H9 (cell line): ENCODE measurements around the gene RAB27A. TPM values are rescaled to one million over a fixed set of nuclear protein-coding genes. Genes with fewer than 3 reads are reported as not detected.

Experiments
- DNase-seq: peaks from one replicate; pipeline ENCODE4 v3.0.0-alpha.2; 2017
- H2AFZ ChIP-seq: one replicate; pipeline ENCODE4 v1.6.1; 2013; ENCODE audit warnings: mild to moderate bottlenecking, low read length, control low read depth, moderate library complexity
- H2AK5ac ChIP-seq: 2 replicates; pipeline ENCODE4 v1.6.1; 2013; ENCODE audit warnings: low read length, control low read depth, mixed read lengths; ENCODE audit not compliant: insufficient read length
- H2BK120ac ChIP-seq: one replicate; pipeline ENCODE4 v1.6.1; 2013; ENCODE audit warnings: low read depth, mild to moderate bottlenecking, low read length, control low read depth, inconsistent platforms; ENCODE audit not compliant: poor library complexity, severe bottlenecking
- H2BK12ac ChIP-seq: 2 replicates; pipeline ENCODE4 v1.6.1; 2013; ENCODE audit warnings: low read length, control low read depth, mixed read lengths, low read depth; ENCODE audit not compliant: insufficient read length
- H2BK15ac ChIP-seq: 2 replicates; pipeline ENCODE4 v1.6.1; 2013; ENCODE audit warnings: low read depth, low read length, control low read depth
- H2BK20ac ChIP-seq: one replicate; pipeline ENCODE4 v1.6.1; 2013; ENCODE audit warnings: low read depth, mild to moderate bottlenecking, low read length, control low read depth, inconsistent platforms; ENCODE audit not compliant: poor library complexity, severe bottlenecking
- H2BK5ac ChIP-seq: 2 replicates; pipeline ENCODE4 v1.6.1; 2013; ENCODE audit warnings: low read length, control low read depth, mixed read lengths; ENCODE audit not compliant: insufficient read length
- H3K14ac ChIP-seq: 2 replicates; pipeline ENCODE4 v1.6.1; 2013; ENCODE audit warnings: low read length, control low read depth; ENCODE audit not compliant: insufficient read depth
- H3K18ac ChIP-seq: 2 replicates; pipeline ENCODE4 v1.6.1; 2013; ENCODE audit warnings: low read depth, mild to moderate bottlenecking, mixed read lengths, low read length, control low read depth; ENCODE audit not compliant: insufficient read length
- H3K23ac ChIP-seq: 2 replicates; pipeline ENCODE4 v1.6.1; 2013; ENCODE audit warnings: low read length, control low read depth, mixed read lengths, low read depth; ENCODE audit not compliant: insufficient read length
- H3K23me2 ChIP-seq: 2 replicates; pipeline ENCODE4 v1.6.1; 2013; ENCODE audit warnings: low read depth, mild to moderate bottlenecking, mixed read lengths, low read length, control low read depth; ENCODE audit not compliant: insufficient read length, poor library complexity, severe bottlenecking
- H3K27ac ChIP-seq: 2 replicates; pipeline ENCODE4 v1.5.1; 2013; ENCODE audit warnings: low read length, control low read depth, mixed read lengths, low read depth; ENCODE audit not compliant: insufficient read length
- H3K27me3 ChIP-seq: 2 replicates; pipeline ENCODE4 v1.6.1; 2013; ENCODE audit warnings: low read length, control low read depth, inconsistent platforms; ENCODE audit not compliant: insufficient read depth
- H3K4ac ChIP-seq: 2 replicates; pipeline ENCODE4 v1.6.1; 2013; ENCODE audit warnings: low read depth, mild to moderate bottlenecking, control low read depth, inconsistent platforms, low read length, moderate library complexity
- H3K4me1 ChIP-seq: 2 replicates; pipeline ENCODE4 v1.6.1; 2013; ENCODE audit warnings: low read length, control low read depth, inconsistent platforms; ENCODE audit not compliant: insufficient read depth
- H3K4me2 ChIP-seq: 2 replicates; pipeline ENCODE4 v1.6.1; 2013; ENCODE audit warnings: low read length, control low read depth, mixed read lengths; ENCODE audit not compliant: insufficient read length, insufficient read depth
- H3K56ac ChIP-seq: 2 replicates; pipeline ENCODE4 v1.6.1; 2013; ENCODE audit warnings: low read depth, mild to moderate bottlenecking, mixed read lengths, low read length, control low read depth; ENCODE audit not compliant: insufficient read length
- H3K79me1 ChIP-seq: 2 replicates; pipeline ENCODE4 v1.6.1; 2013; ENCODE audit warnings: low read depth, mild to moderate bottlenecking, moderate library complexity, low read length, control low read depth, inconsistent platforms; ENCODE audit not compliant: insufficient read depth, poor library complexity, severe bottlenecking
- H3K79me2 ChIP-seq: 2 replicates; pipeline ENCODE4 v1.6.1; 2013; ENCODE audit warnings: low read length, control low read depth, inconsistent platforms; ENCODE audit not compliant: insufficient read depth
- H3K9ac ChIP-seq: 2 replicates; pipeline ENCODE4 v1.6.1; 2013; ENCODE audit warnings: low read length, control low read depth, mixed read lengths; ENCODE audit not compliant: insufficient read length; ENCODE audit errors: extremely low read depth
- H3K9me3 ChIP-seq: one replicate; pipeline ENCODE4 v1.6.1; 2013; ENCODE audit warnings: low read depth, low read length, inconsistent platforms; ENCODE audit not compliant: control insufficient read depth
- H3T11ph ChIP-seq: one replicate; pipeline ENCODE4 v1.6.1; 2013; ENCODE audit warnings: mild to moderate bottlenecking, low read length, control low read depth, inconsistent platforms
- H4K20me1 ChIP-seq: one replicate; pipeline ENCODE4 v1.6.1; 2013; ENCODE audit not compliant: control insufficient read depth, insufficient read length, insufficient read depth
- H4K5ac ChIP-seq: 2 replicates; pipeline ENCODE4 v1.6.1; 2013; ENCODE audit warnings: low read depth, mild to moderate bottlenecking, mixed read lengths, low read length, control low read depth; ENCODE audit not compliant: insufficient read length
- H4K8ac ChIP-seq: replicated peaks from 2 replicates; pipeline ENCODE4 v1.6.1; 2013; ENCODE audit warnings: low read length, control low read depth, mixed read lengths, low read depth; ENCODE audit not compliant: insufficient read length
- H4K91ac ChIP-seq: 2 replicates; pipeline ENCODE4 v1.6.1; 2013; ENCODE audit warnings: low read depth, mild to moderate bottlenecking, moderate library complexity, mixed read lengths, low read length, control low read depth; ENCODE audit not compliant: insufficient read length
- H3K27ac Mint-ChIP-seq, 3 experiments: 2 replicates in 2 of 3; 3 replicates in 1 of 3; pipeline ENCODE4 v1.8.0; 2020 to 2021; ENCODE audit warnings: mixed read lengths in 3 of 3, mild to moderate bottlenecking in 1 of 3, moderate library complexity in 1 of 3
- H3K27me3 Mint-ChIP-seq: 2 replicates; pipeline ENCODE4 v1.8.0; 2021; ENCODE audit warnings: low read depth, mild to moderate bottlenecking, moderate library complexity, mixed read lengths
- H3K36me3 Mint-ChIP-seq, 3 experiments: 2 replicates in 2 of 3; 3 replicates in 1 of 3; pipeline ENCODE4 v1.8.0; 2020 to 2021; ENCODE audit warnings: low read depth in 3 of 3, mixed read lengths in 3 of 3; ENCODE audit not compliant: insufficient read depth in 1 of 3
- H3K4me1 Mint-ChIP-seq, 2 experiments: 2 replicates each; pipeline ENCODE4 v1.8.0; 2020; ENCODE audit warnings: mixed read lengths in 2 of 2
- H3K4me3 Mint-ChIP-seq, 2 experiments: 2 replicates in 1 of 2; 3 replicates in 1 of 2; pipeline ENCODE4 v1.8.0; 2020 to 2021; ENCODE audit warnings: mild to moderate bottlenecking in 2 of 2, mixed read lengths in 2 of 2, moderate library complexity in 1 of 2
- H3K9me3 Mint-ChIP-seq, 2 experiments: 2 replicates in 1 of 2; 3 replicates in 1 of 2; pipeline ENCODE4 v1.8.0; 2020; ENCODE audit warnings: mild to moderate bottlenecking in 2 of 2, mixed read lengths in 2 of 2, moderate library complexity in 1 of 2
- CTCF ChIP-seq: fragments of 200-600 bp; sonication (generic); conservative IDR thresholded peaks from 3 replicates; pipeline ENCODE4 v1.8.0; 2021; ENCODE audit warnings: antibody characterized with exemption, mild to moderate bottlenecking
- total RNA-seq: library from RNA; stranded (reverse); gene quantifications from 2 replicates; pipeline ENCODE4 v1.2.1, GENCODE V29; 2021

RAB27A gene
- total RNA-seq, 1 experiment from 2014 or later, result 6.8 TPM

DNA sequence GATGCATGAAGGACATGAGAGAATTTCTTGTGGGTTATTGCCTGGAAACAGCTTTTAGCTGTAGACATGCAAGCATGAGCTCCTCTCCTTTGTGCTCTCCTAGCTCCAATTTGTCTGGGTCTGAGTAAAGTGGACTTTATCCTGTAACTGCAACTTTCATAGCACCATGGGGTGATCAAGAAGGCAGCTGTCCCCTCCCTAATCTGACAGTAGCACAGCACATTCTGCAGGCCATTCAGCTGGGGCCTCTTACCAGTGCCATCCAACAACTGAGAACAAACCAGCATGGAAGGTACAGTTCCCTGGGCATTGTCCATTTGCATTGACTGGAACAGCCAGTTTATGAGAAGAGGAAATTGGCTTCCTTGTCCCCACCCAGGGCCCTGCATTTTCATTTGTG lies 7.7 kb upstream of the RAB27A start:
- Histone ChIP-seq H3K27ac (no peak overlapping the region), H3K4me1 (no peaks in the 10 kb centered on the region), H3K14ac (no peak overlapping the region), H3K23me2 (no peaks in the 10 kb centered on the region), H3K18ac (no peak overlapping the region), H2BK12ac (no peak overlapping the region), H3K4ac (no peak overlapping the region), H2AK5ac (no peak overlapping the region), H3K9me3 (no peaks in the 10 kb centered on the region), H2BK15ac (no peak overlapping the region), H2BK5ac (no peak overlapping the region), H3K79me1 (no peaks in the 10 kb centered on the region), H4K91ac (no peak overlapping the region), H3K23ac (no peak overlapping the region), H3T11ph (no peak overlapping the region), H4K20me1 (no peaks in the 10 kb centered on the region), H3K79me2 (no peaks in the 10 kb centered on the region), H4K8ac (no peak overlapping the region), H3K4me2 (no peak overlapping the region), H2BK120ac (no peak overlapping the region), H2BK20ac (no peak overlapping the region), H3K9ac (no peak overlapping the region), H2AFZ (no peak overlapping the region), H4K5ac (no peak overlapping the region), H3K27me3 (no peaks in the 10 kb centered on the region), H3K56ac (no peak overlapping the region)
- Mint-ChIP-seq H3K4me1 (no peaks in the 10 kb centered on the region), H3K4me3 (no peak overlapping the region), H3K27me3 (no peaks in the 10 kb centered on the region), H3K36me3 (peaks cover 3 to 13% (median 4%) of the 10 kb centered on the region in 3 experiments; a peak in 6 of 7 replicates), H3K27ac (no peak overlapping the region), H3K9me3 (peaks cover 23 to 26% of the 10 kb centered on the region in 2 experiments; a peak in 4 of 5 replicates)
- no peak for TF ChIP-seq CTCF
- DNase-seq, result no peak
